ENCODE measurements around the gene NID1. TPM values are rescaled to one million over a fixed set of nuclear protein-coding genes. Genes with fewer than 3 reads are reported as not detected.

NID1 gene
- total and polyA plus RNA-seq, 10 donors = 6.8 to 178 (median 81.2) TPM

- intact Hi-C loops (cut with DNase I; ENCODE audit: low total_unique reads) = no loop called here
- Histone ChIP-seq H3K4me1 (peaks cover 0 to 7% (median 0%) of the 10 kb centered on the region in 6 donors), H3K27me3 (replicated peaks in 1 of 7) (no peaks in the 10 kb centered on the region), H3K27ac (no peak overlapping the region), H3K4me3 (no peak overlapping the region), H3K36me3 (peaks cover 0 to 64% (median 9%) of the 10 kb centered on the region in 6 donors), H3K9me3 (peaks cover 0 to 20% (median 14%) of the 10 kb centered on the region in 8 donors)
- no peak for DNase-seq
- WGBS, 5 donors = 95 to 98% (median 96%) methylated on average over 31 of the region's 31 CpGs
- TF ChIP-seq CTCF (IDR thresholded peaks at IDR 0.05 in 8 of 11, conservative IDR thresholded peaks at IDR 0.05 in 3 of 11) (no peak), POLR2A (IDR thresholded peaks at IDR 0.05) (no peak), POLR2AphosphoS5 (IDR thresholded peaks at IDR 0.05) (peak in 2 of 3 donors; percentile 1 to 45)
These were observed 71.2 kb downstream of the NID1 start for GRCh38 chr1:235993652-235994051.

GRCh38 chr1:235992868-235993267 lies 72.0 kb downstream of the NID1 start:
- DNase-seq = no peak
- 94 to 98% (median 96%) methylated on average over 7 of the region's 7 CpGs for WGBS, 5 donors
- no peak overlapping the region for H3K27ac ChIP-seq
- peaks cover 0 to under 1% (median 0%) of the 10 kb centered on the region in 6 donors for H3K4me1 ChIP-seq
- TF ChIP-seq POLR2AphosphoS5 (IDR thresholded peaks at IDR 0.05) = no peak
- no peak for TF ChIP-seq POLR2A (IDR thresholded peaks at IDR 0.05)
- no peak for TF ChIP-seq CTCF (IDR thresholded peaks at IDR 0.05 in 8 of 11, conservative IDR thresholded peaks at IDR 0.05 in 3 of 11)
- peaks cover 0 to 69% (median 9%) of the 10 kb centered on the region in 6 donors for H3K36me3 ChIP-seq
- peaks cover 0 to 28% (median 20%) of the 10 kb centered on the region in 8 donors for H3K9me3 ChIP-seq
- no peak overlapping the region for H3K4me3 ChIP-seq
- intact Hi-C loops (cut with DNase I; ENCODE audit: low total_unique reads) = no loop called here
- H3K27me3 ChIP-seq (replicated peaks in 1 of 7) = no peaks in the 10 kb centered on the region

- Histone ChIP-seq H3K4me1 (no peaks in the 10 kb centered on the region), H3K9me3 (peaks cover 0 to 34% (median 20%) of the 10 kb centered on the region in 8 donors), H3K4me3 (no peak overlapping the region), H3K36me3 (peaks cover 0 to 69% (median 9%) of the 10 kb centered on the region in 6 donors), H3K27ac (no peak overlapping the region), H3K27me3 (replicated peaks in 1 of 7) (no peaks in the 10 kb centered on the region)
- intact Hi-C loops (cut with DNase I; ENCODE audit: low total_unique reads) = no loop called here
- TF ChIP-seq POLR2A (IDR thresholded peaks at IDR 0.05) (no peak), POLR2AphosphoS5 (IDR thresholded peaks at IDR 0.05) (peak in 1 of 3 donors; percentile 20)
- WGBS, 5 donors = 86 to 95% (median 91%) methylated on average over 13 of the region's 13 CpGs
- DNase-seq = no peak
These were observed 72.5 kb downstream of the NID1 start for GRCh38 chr1:235992346-235992745.

GRCh38 chr1:235990330-235990795 lies 74.5 kb downstream of the NID1 start:
- H3K27me3 ChIP-seq (replicated peaks in 1 of 7) = no peaks in the 10 kb centered on the region
- peaks cover 0 to 57% (median 9%) of the 10 kb centered on the region in 6 donors for H3K36me3 ChIP-seq
- no peak for DNase-seq
- intact Hi-C loops (cut with DNase I; ENCODE audit: low total_unique reads) = no loop called here
- WGBS, 5 donors = 58 to 93% (median 77%) methylated on average over 3 of the region's 3 CpGs
- TF ChIP-seq POLR2A (IDR thresholded peaks at IDR 0.05) (no peak), CTCF (IDR thresholded peaks at IDR 0.05 in 8 of 11, conservative IDR thresholded peaks at IDR 0.05 in 3 of 11) (no peak), POLR2AphosphoS5 (IDR thresholded peaks at IDR 0.05) (no peak)
- H3K4me1 ChIP-seq = peaks cover 0 to 3% (median 0%) of the 10 kb centered on the region in 6 donors
- H3K27ac ChIP-seq = no peak overlapping the region
- peaks cover 0 to 34% (median 20%) of the 10 kb centered on the region in 8 donors for H3K9me3 ChIP-seq
- no peak overlapping the region for H3K4me3 ChIP-seq

Data from spleen (tissue), 11 donors.